ENCODE results near the gene TLCD2. TPM values are rescaled to one million over a fixed set of nuclear protein-coding genes. Genes with fewer than 3 reads are reported as not detected.

Gene TLCD2
- total and polyA plus RNA-seq, 2 of the 13 experiments (the other 11 are each of a cell fraction or from before 2014, with no cell fraction given), result 0.90 to 1.1 TPM

GRCh38 chr17:1724869-1725641, 14.9 kb upstream of the TLCD2 start (continued):
- no peak for TF ChIP-seq AHDC1 (CRISPR knock-in tag; IDR thresholded peaks at IDR 0.05; ENCODE audit: borderline replicate concordance)
- no peak for TF ChIP-seq ZNF660 (CRISPR knock-in tag; IDR thresholded peaks at IDR 0.05; ENCODE audit: borderline replicate concordance, low read depth)
- TF ChIP-seq ZNF558 (CRISPR knock-in tag; IDR thresholded peaks at IDR 0.05; ENCODE audit: borderline replicate concordance), result no peak
- TF ChIP-seq, protein P1, sequence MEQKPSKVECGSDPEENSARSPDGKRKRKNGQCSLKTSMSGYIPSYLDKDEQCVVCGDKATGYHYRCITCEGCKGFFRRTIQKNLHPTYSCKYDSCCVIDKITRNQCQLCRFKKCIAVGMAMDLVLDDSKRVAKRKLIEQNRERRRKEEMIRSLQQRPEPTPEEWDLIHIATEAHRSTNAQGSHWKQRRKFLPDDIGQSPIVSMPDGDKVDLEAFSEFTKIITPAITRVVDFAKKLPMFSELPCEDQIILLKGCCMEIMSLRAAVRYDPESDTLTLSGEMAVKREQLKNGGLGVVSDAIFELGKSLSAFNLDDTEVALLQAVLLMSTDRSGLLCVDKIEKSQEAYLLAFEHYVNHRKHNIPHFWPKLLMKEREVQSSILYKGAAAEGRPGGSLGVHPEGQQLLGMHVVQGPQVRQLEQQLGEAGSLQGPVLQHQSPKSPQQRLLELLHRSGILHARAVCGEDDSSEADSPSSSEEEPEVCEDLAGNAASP (CRISPR knock-in tag; IDR thresholded peaks at IDR 0.05; ENCODE audit: borderline replicate concordance), result no peak
- no peak for TF ChIP-seq CHD4 (IDR thresholded peaks at IDR 0.05; ENCODE audit: borderline replicate concordance, low read length)
- TF ChIP-seq ZNF235 (CRISPR knock-in tag; IDR thresholded peaks at IDR 0.05; ENCODE audit: borderline replicate concordance), result no peak
- no peak for TF ChIP-seq SUZ12 (IDR thresholded peaks at IDR 0.05; ENCODE audit: low read depth, low read length)
- no peak for TF ChIP-seq ZNF225 (CRISPR knock-in tag; IDR thresholded peaks at IDR 0.05)
- no peak for TF ChIP-seq ZEB1 (IDR thresholded peaks at IDR 0.05; ENCODE audit: insufficient replicate concordance, low read depth)
- TF ChIP-seq SOX5 (CRISPR knock-in tag; IDR thresholded peaks at IDR 0.05; ENCODE audit: borderline replicate concordance), result no peak
- TF ChIP-seq MYNN (CRISPR knock-in tag; IDR thresholded peaks at IDR 0.05; ENCODE audit: low read depth), result no peak
- no peak for TF ChIP-seq SP1 (IDR thresholded peaks at IDR 0.05)
- no peak for TF ChIP-seq SP1 (CRISPR knock-in tag; IDR thresholded peaks at IDR 0.05)
- no peak for TF ChIP-seq PRMT3 (CRISPR knock-in tag; IDR thresholded peaks at IDR 0.05; ENCODE audit: borderline replicate concordance, low read depth)
- TF ChIP-seq, protein P2, sequence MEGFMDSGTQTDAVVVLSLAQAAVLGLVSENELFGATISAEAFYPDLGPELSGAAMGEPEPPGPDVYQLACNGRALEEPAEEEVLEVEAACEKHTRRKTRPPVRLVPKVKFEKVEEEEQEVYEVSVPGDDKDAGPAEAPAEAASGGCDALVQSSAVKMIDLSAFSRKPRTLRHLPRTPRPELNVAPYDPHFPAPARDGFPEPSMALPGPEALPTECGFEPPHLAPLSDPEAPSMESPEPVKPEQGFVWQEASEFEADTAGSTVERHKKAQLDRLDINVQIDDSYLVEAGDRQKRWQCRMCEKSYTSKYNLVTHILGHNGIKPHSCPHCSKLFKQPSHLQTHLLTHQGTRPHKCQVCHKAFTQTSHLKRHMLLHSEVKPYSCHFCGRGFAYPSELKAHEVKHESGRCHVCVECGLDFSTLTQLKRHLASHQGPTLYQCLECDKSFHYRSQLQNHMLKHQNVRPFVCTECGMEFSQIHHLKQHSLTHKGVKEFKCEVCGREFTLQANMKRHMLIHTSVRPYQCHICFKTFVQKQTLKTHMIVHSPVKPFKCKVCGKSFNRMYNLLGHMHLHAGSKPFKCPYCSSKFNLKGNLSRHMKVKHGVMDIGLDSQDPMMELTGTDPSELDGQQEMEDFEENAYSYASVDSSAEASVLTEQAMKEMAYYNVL (CRISPR knock-in tag; IDR thresholded peaks at IDR 0.05; ENCODE audit: borderline replicate concordance), result no peak
- TF ChIP-seq ZFYVE20 (CRISPR knock-in tag; IDR thresholded peaks at IDR 0.05; ENCODE audit: borderline replicate concordance, low read depth), result no peak
- TF ChIP-seq ZNF761 (CRISPR knock-in tag; conservative IDR thresholded peaks at IDR 0.05), result peak; percentile 68; the same call in 1 of the 2 replicates
- TF ChIP-seq U2AF2 (IDR thresholded peaks at IDR 0.05; ENCODE audit: low read depth, low read length), result no peak
- TF ChIP-seq HMG20B (CRISPR knock-in tag; conservative IDR thresholded peaks at IDR 0.05), result no peak
- TF ChIP-seq ZNF33B (CRISPR knock-in tag; IDR thresholded peaks at IDR 0.05), result peak; percentile 86; the same call in 1 of the 2 replicates

Measured in HepG2 (cell line).